Stomach smooth muscle (tissue), 2 donors: ENCODE results near the gene SPDYE3.
"Not testable (repeated sequence)": the region's sequence is repeated elsewhere in the genome, so short reads cannot be mapped to it uniquely, and the experiment has no call there.

Experiments used
- H3K27ac ChIP-seq: one replicate; pipeline ENCODE4 v1.7.0; 2013; ENCODE audit warnings: mild to moderate bottlenecking, low read length, inconsistent platforms
- H3K27me3 ChIP-seq, 2 donors: one replicate each; pipeline ENCODE4 v1.7.0; 2013; ENCODE audit warnings: low read length in 2 of 2; ENCODE audit not compliant: insufficient read depth in 2 of 2, control insufficient read depth in 1 of 2
- H3K36me3 ChIP-seq, 2 donors: one replicate each; pipeline ENCODE4 v1.7.0; 2013; ENCODE audit warnings: low read length in 2 of 2; ENCODE audit not compliant: control insufficient read depth in 2 of 2, insufficient read depth in 2 of 2
- H3K4me1 ChIP-seq: one replicate; pipeline ENCODE4 v1.7.0; 2013; ENCODE audit warnings: low read length; ENCODE audit not compliant: control insufficient read depth, insufficient read depth
- H3K4me3 ChIP-seq, 2 donors: one replicate each; pipeline ENCODE4 v1.7.0; 2013; ENCODE audit warnings: low read length in 2 of 2
- H3K9ac ChIP-seq, 2 donors: one replicate each; pipeline ENCODE4 v1.7.0; 2013; ENCODE audit warnings: low read length in 2 of 2, mild to moderate bottlenecking in 1 of 2
- H3K9me3 ChIP-seq, 2 donors: one replicate each; pipeline ENCODE4 v1.7.0; 2013; ENCODE audit warnings: low read length in 2 of 2; ENCODE audit not compliant: control insufficient read depth in 2 of 2
- donor health status: healthy.
- donor health status: Pancreatic carcinoma.

SPDYE3 gene, protein sequence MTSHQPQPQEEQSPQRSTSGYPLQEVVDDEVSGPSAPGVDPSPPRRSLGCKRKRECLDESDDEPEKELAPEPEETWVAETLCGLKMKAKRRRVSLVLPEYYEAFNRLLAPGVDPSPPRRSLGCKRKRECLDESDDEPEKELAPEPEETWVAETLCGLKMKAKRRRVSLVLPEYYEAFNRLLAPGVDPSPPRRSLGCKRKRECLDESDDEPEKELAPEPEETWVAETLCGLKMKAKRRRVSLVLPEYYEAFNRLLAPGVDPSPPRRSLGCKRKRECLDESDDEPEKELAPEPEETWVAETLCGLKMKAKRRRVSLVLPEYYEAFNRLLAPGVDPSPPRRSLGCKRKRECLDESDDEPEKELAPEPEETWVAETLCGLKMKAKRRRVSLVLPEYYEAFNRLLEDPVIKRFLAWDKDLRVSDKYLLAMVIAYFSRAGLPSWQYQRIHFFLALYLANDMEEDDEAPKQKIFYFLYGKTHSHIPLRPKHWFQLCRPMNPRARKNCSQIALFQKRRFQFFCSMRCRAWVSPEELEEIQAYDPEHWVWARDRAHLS

GRCh38 chr7:100307402-100307801 is at the start of gene SPDYE3:
Gene SPDYE3 (plus strand): TSS chr7:100307702. CDS start chr7:100307886, 184 bp downstream.
- not testable (repeated sequence) for H3K27me3 ChIP-seq, H3K9me3 ChIP-seq, H3K4me1 ChIP-seq, H3K4me3 ChIP-seq, H3K9ac ChIP-seq, H3K36me3 ChIP-seq, H3K27ac ChIP-seq

- H3K9ac ChIP-seq, H3K27ac ChIP-seq, H3K36me3 ChIP-seq, H3K4me3 ChIP-seq, H3K9me3 ChIP-seq, H3K4me1 ChIP-seq, H3K27me3 ChIP-seq: not testable (repeated sequence)
Observed at GRCh38 chr7:100259984-100260383, 47.5 kb upstream of the SPDYE3 start.

- not testable (repeated sequence) for H3K9ac ChIP-seq, H3K4me3 ChIP-seq, H3K27me3 ChIP-seq, H3K9me3 ChIP-seq, H3K36me3 ChIP-seq, H3K27ac ChIP-seq, H3K4me1 ChIP-seq
Observed at GRCh38 chr7:100262896-100263295, 44.6 kb upstream of the SPDYE3 start.

DNA sequence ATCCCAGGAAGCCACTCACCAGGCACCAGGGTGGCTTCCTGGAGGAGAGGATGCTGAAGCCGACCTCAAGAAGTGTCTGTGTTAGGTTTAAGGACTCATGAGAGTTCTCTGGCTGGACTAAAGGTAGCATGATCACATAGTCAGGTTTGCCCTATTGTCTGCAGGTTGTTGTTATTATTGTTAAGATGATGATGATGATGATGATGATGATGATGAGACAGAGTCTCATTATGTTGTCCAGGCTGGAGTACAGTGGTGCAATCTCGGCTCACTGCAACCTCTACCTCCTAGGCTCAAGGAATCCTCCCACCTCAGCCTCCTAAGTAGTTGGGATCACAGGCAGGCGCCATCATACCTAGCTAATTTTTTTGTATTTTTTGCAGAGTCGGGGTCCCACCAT is 43.3 kb upstream of the SPDYE3 start:
- not testable (repeated sequence) for H3K9ac ChIP-seq, H3K4me1 ChIP-seq, H3K27ac ChIP-seq, H3K4me3 ChIP-seq, H3K27me3 ChIP-seq, H3K9me3 ChIP-seq, H3K36me3 ChIP-seq

DNA sequence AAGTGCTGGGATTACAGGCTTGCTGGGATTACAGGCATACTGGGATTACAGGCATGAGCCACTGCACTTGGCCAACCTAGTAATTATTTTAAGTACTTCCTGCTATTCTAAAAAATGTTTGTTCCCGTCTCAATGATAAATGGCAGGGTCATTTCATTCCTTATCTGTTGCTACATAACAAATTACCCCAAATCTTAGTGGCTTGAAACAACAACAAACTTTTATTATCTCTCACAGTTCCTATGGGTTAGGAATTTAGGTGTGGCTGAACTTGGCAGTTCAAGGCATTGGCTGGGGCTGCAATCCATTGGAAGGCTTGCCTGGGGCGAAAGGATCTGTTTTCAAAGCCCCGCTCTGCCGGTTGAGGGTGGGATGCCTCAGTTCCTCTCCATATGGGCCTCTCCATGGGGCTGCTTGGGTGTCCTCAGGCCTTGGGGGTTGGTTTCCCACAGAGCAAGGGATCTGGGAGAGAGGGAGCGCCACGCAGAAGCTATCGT is 42.8 kb upstream of the SPDYE3 start:
- not testable (repeated sequence) for H3K4me3 ChIP-seq, H3K4me1 ChIP-seq, H3K36me3 ChIP-seq, H3K27ac ChIP-seq, H3K27me3 ChIP-seq, H3K9me3 ChIP-seq, H3K9ac ChIP-seq

DNA sequence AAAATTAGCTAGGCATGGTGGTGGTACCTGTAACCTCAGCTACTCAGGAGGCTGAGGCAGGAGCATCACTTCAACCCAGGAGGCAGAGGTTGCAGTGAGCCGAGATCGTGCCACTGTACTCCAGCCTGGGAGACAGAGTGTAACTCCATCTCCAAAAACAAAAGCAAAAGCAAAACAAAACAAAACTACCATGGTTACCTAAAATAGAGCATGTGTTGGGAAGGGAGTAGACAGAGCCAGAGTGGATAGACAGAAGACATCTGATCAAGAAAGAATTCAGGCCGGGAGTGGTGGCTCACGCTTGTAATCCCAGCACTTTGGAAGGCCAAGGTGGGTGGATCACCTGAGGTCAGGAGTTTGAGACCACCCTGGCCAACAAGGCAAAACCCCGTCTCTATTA is 41.7 kb upstream of the SPDYE3 start:
- not testable (repeated sequence) for H3K4me1 ChIP-seq, H3K36me3 ChIP-seq, H3K9ac ChIP-seq, H3K4me3 ChIP-seq, H3K9me3 ChIP-seq, H3K27me3 ChIP-seq, H3K27ac ChIP-seq

DNA sequence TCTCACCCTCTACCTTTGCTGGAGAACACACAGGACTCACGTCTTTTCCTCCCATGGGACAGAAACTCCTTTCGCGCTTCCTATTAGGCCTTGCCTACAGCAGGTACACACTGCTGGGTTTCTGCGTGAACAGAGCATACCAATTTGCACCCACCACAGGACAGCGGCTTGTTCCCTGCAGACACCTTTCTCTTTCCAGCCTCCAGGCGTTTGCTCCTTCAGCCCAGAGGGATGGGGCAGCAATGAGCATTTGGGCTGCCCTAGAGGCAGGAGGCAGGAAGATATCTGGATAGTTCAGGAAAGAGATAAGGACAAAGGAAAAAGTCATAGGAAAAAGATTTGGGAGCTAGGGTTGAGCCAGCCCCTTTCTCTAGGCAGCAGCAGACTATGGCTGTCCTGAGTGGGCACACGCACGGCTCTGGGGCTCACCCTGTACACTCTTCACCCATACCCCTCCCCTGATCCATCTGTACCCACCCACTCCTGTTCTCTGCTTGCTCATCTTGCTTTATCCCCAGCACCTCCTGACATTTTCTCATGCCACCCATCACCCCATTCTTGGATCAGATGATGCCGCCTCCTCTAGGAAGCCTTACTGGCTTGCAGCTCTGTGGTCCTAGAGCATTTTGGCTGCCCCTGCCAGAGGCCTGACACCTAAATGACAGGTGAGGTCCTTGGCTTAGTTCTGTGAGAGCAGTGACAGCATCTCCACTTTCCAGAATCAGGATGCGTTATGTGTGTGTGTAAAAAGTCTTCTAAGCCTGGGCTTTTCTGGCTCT is 40.7 kb upstream of the SPDYE3 start:
- Histone ChIP-seq H3K9ac (no peak overlapping the region), H3K27me3 (no peaks in the 10 kb centered on the region), H3K9me3 (no peaks in the 10 kb centered on the region), H3K27ac (no peak overlapping the region), H3K4me1 (peaks cover 14% of the 10 kb centered on the region), H3K4me3 (no peak overlapping the region), H3K36me3 (no peaks in the 10 kb centered on the region)

GRCh38 chr7:100267648-100268047 is 39.9 kb upstream of the SPDYE3 start:
- H3K9me3 ChIP-seq = no peaks in the 10 kb centered on the region
- H3K27me3 ChIP-seq = no peaks in the 10 kb centered on the region
- no peak overlapping the region for H3K9ac ChIP-seq
- no peak overlapping the region for H3K4me3 ChIP-seq
- H3K4me1 ChIP-seq = peaks cover 14% of the 10 kb centered on the region
- H3K27ac ChIP-seq = no peak overlapping the region
- H3K36me3 ChIP-seq = no peaks in the 10 kb centered on the region

GRCh38 chr7:100268882-100269281 is 38.6 kb upstream of the SPDYE3 start:
- not testable (repeated sequence) for H3K4me3 ChIP-seq, H3K27ac ChIP-seq, H3K9ac ChIP-seq

DNA sequence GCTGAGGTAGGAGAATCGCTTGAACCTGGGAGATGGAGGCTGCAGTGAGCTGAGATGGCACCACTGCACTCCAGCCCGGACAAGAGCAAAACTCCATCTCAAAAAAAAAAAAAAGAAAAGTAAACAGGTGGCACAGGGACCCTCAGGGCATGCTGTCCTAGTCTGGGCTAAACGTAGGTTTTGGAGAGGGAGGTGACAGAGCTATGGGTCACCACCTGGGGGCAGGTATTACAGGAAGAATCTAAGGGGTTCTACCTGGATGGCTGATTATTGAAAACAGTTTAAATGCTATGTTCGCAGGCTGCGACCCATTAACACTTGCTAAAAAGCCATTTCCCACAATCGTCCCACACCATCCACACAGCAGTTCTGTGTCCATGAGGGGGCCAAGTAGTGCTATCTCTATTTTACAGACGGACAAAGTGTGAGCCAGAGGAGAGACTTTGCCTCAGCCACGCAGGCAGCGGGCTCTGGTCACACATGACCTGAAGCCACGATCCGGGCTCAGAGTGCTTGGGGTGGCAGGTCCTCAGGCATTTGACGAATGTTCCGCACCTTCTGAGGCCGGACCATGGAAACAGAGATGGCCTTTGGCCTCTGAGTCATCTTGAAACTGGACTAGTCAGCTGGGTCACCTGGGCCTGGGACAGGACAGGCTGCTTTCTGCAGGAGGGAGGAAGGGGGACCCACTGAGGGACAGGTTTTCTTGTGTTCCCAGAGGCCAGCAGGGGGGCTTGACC is 38.0 kb upstream of the SPDYE3 start:
- H3K9me3 ChIP-seq, H3K27me3 ChIP-seq, H3K9ac ChIP-seq, H3K36me3 ChIP-seq, H3K27ac ChIP-seq, H3K4me3 ChIP-seq: not testable (repeated sequence)
- peaks cover 14% of the 10 kb centered on the region for H3K4me1 ChIP-seq

More at GRCh38 chr7:100268882-100269281, 38.6 kb upstream of the SPDYE3 start:
- H3K27me3 ChIP-seq, H3K36me3 ChIP-seq, H3K9me3 ChIP-seq: not testable (repeated sequence)
- peaks cover 14% of the 10 kb centered on the region for H3K4me1 ChIP-seq
